GM18517 (cell line): Measurements from ENCODE around the gene TCL1A.
"Not testable (repeated sequence)": the region's sequence is repeated elsewhere in the genome, so short reads cannot be mapped to it uniquely, and the experiment has no call there.

Experiments
- ATAC-seq: cut with Tn5 transposase; IDR thresholded peaks from one replicate; pipeline ENCODE4 v1.9.1; 2021; ENCODE audit warnings: mild to moderate bottlenecking, moderate library complexity; ENCODE audit not compliant: unreplicated experiment

The TCL1A gene

GRCh38 chr14:95713596-95714371 lies at the start of gene TCL1A:
TCL1A (minus strand) TSS chr14:95714125; CDS start chr14:95714066, 59 bp downstream.
- peak; percentile 63 for ATAC-seq

GRCh38 chr14:95763032-95763431 lies 49.1 kb upstream of the TCL1A start:
- ATAC-seq = not testable (repeated sequence)

GRCh38 chr14:95761436-95761835 lies 47.5 kb upstream of the TCL1A start:
- no peak for ATAC-seq

GRCh38 chr14:95760596-95760995 lies 46.7 kb upstream of the TCL1A start:
- no peak for ATAC-seq

GRCh38 chr14:95759941-95760340 lies 46.0 kb upstream of the TCL1A start:
- ATAC-seq = no peak

- no peak for ATAC-seq
These were observed 44.4 kb upstream of the TCL1A start for GRCh38 chr14:95758331-95758730.

GRCh38 chr14:95756751-95757150 lies 42.8 kb upstream of the TCL1A start:
- no peak for ATAC-seq

GRCh38 chr14:95756127-95756526 lies 42.2 kb upstream of the TCL1A start:
- ATAC-seq = no peak

- no peak for ATAC-seq
These were observed 27.9 kb upstream of the TCL1A start for GRCh38 chr14:95741781-95742180.

- no peak for ATAC-seq
These were observed 27.1 kb upstream of the TCL1A start for GRCh38 chr14:95741038-95741490.

- ATAC-seq = no peak
These were observed 25.4 kb upstream of the TCL1A start for GRCh38 chr14:95739356-95739755.

- ATAC-seq = no peak
These were observed 19.3 kb upstream of the TCL1A start for GRCh38 chr14:95733212-95733611.

- ATAC-seq = no peak
These were observed 16.2 kb upstream of the TCL1A start for GRCh38 chr14:95730126-95730525.

- peak; percentile 49 for ATAC-seq
These were observed 15.6 kb upstream of the TCL1A start for GRCh38 chr14:95729402-95730028.

- no peak for ATAC-seq
These were observed 13.3 kb upstream of the TCL1A start for GRCh38 chr14:95727056-95727700.

- ATAC-seq = peak; percentile 90
These were observed 11.9 kb upstream of the TCL1A start for GRCh38 chr14:95725685-95726336.

GRCh38 chr14:95722525-95723190 lies 8.7 kb upstream of the TCL1A start:
- ATAC-seq = no peak

- ATAC-seq = no peak
These were observed 1.5 kb downstream of the TCL1A start for GRCh38 chr14:95712398-95712797.

GRCh38 chr14:95711476-95712176 lies 2.3 kb downstream of the TCL1A start:
- ATAC-seq = no peak

GRCh38 chr14:95710106-95710505 lies 3.8 kb downstream of the TCL1A start:
- no peak for ATAC-seq
